Motor neuron (in vitro differentiated cells): ENCODE results near the gene DCP1A. TPM values are rescaled to one million over a fixed set of nuclear protein-coding genes. Genes with fewer than 3 reads are reported as not detected.
"Not testable (repeated sequence)": the region's sequence is repeated elsewhere in the genome, so short reads cannot be mapped to it uniquely, and the experiment has no call there.

ENCODE experiments used
- ATAC-seq, 8 experiments: fragments of 200-7000 bp; cut with Tn5 transposase; replicated peaks in 6 of 8; 2 replicates each; pipeline ENCODE4 v1.8.0; 2021; ENCODE audit warnings: mild to moderate bottlenecking in 8 of 8, moderate library complexity in 8 of 8
- H3K27ac ChIP-seq, 2 donors: fragments of 250-450 bp; sonication (Bioruptor Pico); 2 replicates each; pipeline ENCODE4 v1.9.0; 2021; ENCODE audit warnings: antibody characterized with exemption in 2 of 2, mild to moderate bottlenecking in 2 of 2, moderate library complexity in 1 of 2
- H3K4me1 ChIP-seq, 2 donors: fragments of 250-450 bp; sonication (Bioruptor Pico); replicated peaks in 1 of 2; 2 replicates each; pipeline ENCODE4 v1.6.1; 2021; ENCODE audit warnings: antibody characterized with exemption in 2 of 2, mild to moderate bottlenecking in 2 of 2, moderate library complexity in 1 of 2
- H3K4me3 ChIP-seq, 5 donors: fragments of 250-450 bp; sonication (Bioruptor Pico); 2 replicates each; pipeline ENCODE4 v1.9.0; 2021; ENCODE audit warnings: antibody characterized with exemption in 5 of 5, mild to moderate bottlenecking in 5 of 5, moderate library complexity in 4 of 5
- WGBS, 10 experiments: fragments of 450-650 bp; shearing (Covaris generic); methylation state at CpG; one replicate each; pipeline ENCODE4 v1.0.0; 2022; 5-methylcytosine and 5-hydroxymethylcytosine counted together
- in situ Hi-C, 9 experiments: fragments of 400-800 bp; cut with MboI; loops; one replicate each; pipeline ENCODE4 v1.15.0; 2021; ENCODE audit warnings: low sequenced_read_pairs in 9 of 9, low pct_unique_long_range_greater_than_20kb in 2 of 9; ENCODE audit not compliant: unreplicated experiment in 9 of 9
- total RNA-seq, 8 experiments: library from RNA; unstranded; fragments of 300-600 nt; gene quantifications; 2 replicates each; pipeline versions ENCODE4 v1.2.3 to v1.2.4, GENCODE V29; 2022

Gene DCP1A
- total RNA-seq, 8 experiments from 2014 or later, result 9.9 to 28.7 (median 20.5) TPM

- H3K27ac ChIP-seq, result peak overlapping the region in 1 of 2 donors; percentile 32
- in situ Hi-C loops, result no loop called here
- no peak overlapping the region for H3K4me3 ChIP-seq
- 42 to 100% (median 81%) methylated on average over 2 to 8 of the region's 8 CpGs; no CpG with 5 or more reads in 1 of the 10 experiments for WGBS, 10 experiments
- peaks cover 21 to 23% of the 10 kb centered on the region in 2 donors for H3K4me1 ChIP-seq
- no peak for ATAC-seq
Observed at GRCh38 chr3:53258600-53259426, 88.5 kb downstream of the DCP1A start.

- WGBS, 10 experiments, result 80 to 100% methylated on average over 1 to 2 of the region's 4 CpGs; no CpG with 5 or more reads in 8 of the 10 experiments
- H3K4me3 ChIP-seq, result no peak overlapping the region
- H3K4me1 ChIP-seq, result peaks cover 27 to 32% of the 10 kb centered on the region in 2 donors
- ATAC-seq, result no peak
- no peak overlapping the region for H3K27ac ChIP-seq
- in situ Hi-C loops, result no loop called here
Observed at GRCh38 chr3:53257465-53257864, 89.9 kb downstream of the DCP1A start.

- Histone ChIP-seq H3K4me1 (peaks cover 27 to 32% of the 10 kb centered on the region in 2 donors), H3K4me3 (no peak overlapping the region), H3K27ac (no peak overlapping the region)
- in situ Hi-C loops, result no loop called here
- no peak for ATAC-seq
- 80 to 100% (median 100%) methylated on average over 1 to 4 of the region's 5 CpGs; no CpG with 5 or more reads in 4 of the 10 experiments for WGBS, 10 experiments
Observed at GRCh38 chr3:53256704-53257055, 90.7 kb downstream of the DCP1A start.

- in situ Hi-C loops, result no loop called here
Observed at GRCh38 chr3:53255775-53256703, 91.3 kb downstream of the DCP1A start, which contains the start of gene TKT. TSS of gene TKT (minus strand) at chr3:53256022. CDS start at chr3:53255942, 80 bp downstream.

GRCh38 chr3:53255423-53255774 lies 91.9 kb downstream of the DCP1A start:
- in situ Hi-C loops, result no loop called here
- 0% methylated on average over 4 of the region's 44 CpGs; no CpG with 5 or more reads in 9 of the 10 experiments for WGBS, 10 experiments
- H3K27ac ChIP-seq, result peak overlapping the region; percentile 79 to 88
- peak; percentile 34 to 62 (median 52) for ATAC-seq
- H3K4me3 ChIP-seq, result peak overlapping the region; percentile 62 to 93 (median 81)
- peaks cover 27 to 32% of the 10 kb centered on the region in 2 donors for H3K4me1 ChIP-seq

More at GRCh38 chr3:53255775-53256703, 91.3 kb downstream of the DCP1A start, which contains the start of gene TKT:
- peak; percentile 55 to 75 (median 70) for ATAC-seq
- Histone ChIP-seq H3K27ac (peak within 1 kb of the TSS; percentile 79 to 88), H3K4me3 (peak within 1 kb of the TSS; percentile 62 to 93 (median 81)), H3K4me1 (peaks cover 27 to 32% of the 10 kb centered on the region in 2 donors)
- WGBS, 10 experiments, result 77 to 100% (median 88%) methylated on average over 1 to 7 of the region's 66 CpGs; no CpG with 5 or more reads in 2 of the 10 experiments

GRCh38 chr3:53254509-53255422 lies 92.6 kb downstream of the DCP1A start:
- ATAC-seq, result peak; percentile 18 to 66 (median 56)
- Histone ChIP-seq H3K27ac (peak overlapping the region; percentile 79 to 88), H3K4me3 (peak overlapping the region; percentile 62 to 93 (median 81)), H3K4me1 (peaks cover 27 to 30% of the 10 kb centered on the region in 2 donors)
- 0 to 2% (median 0%) methylated on average over 2 to 7 of the region's 32 CpGs; no CpG with 5 or more reads in 6 of the 10 experiments for WGBS, 10 experiments
- in situ Hi-C loops, result no loop called here

- 20 to 64% (median 40%) methylated on average over 1 to 5 of the region's 7 CpGs; no CpG with 5 or more reads in 5 of the 10 experiments for WGBS, 10 experiments
- in situ Hi-C loops, result no loop called here
- Histone ChIP-seq H3K4me1 (peaks cover 20 to 22% of the 10 kb centered on the region in 2 donors), H3K27ac (peak overlapping the region; percentile 79 to 88), H3K4me3 (peak overlapping the region; percentile 62 to 93 (median 81))
- ATAC-seq, result no peak
Observed at GRCh38 chr3:53253707-53254508, 93.4 kb downstream of the DCP1A start.

GRCh38 chr3:53252947-53253322 lies 94.4 kb downstream of the DCP1A start:
- H3K27ac ChIP-seq, ATAC-seq, H3K4me3 ChIP-seq, in situ Hi-C loops: not testable (repeated sequence)
- peaks cover 11 to 14% of the 10 kb centered on the region in 2 donors for H3K4me1 ChIP-seq
- 53 to 100% (median 87%) methylated on average over 1 to 7 of the region's 8 CpGs; no CpG with 5 or more reads in 1 of the 10 experiments for WGBS, 10 experiments

GRCh38 chr3:53252096-53252946 lies 95.0 kb downstream of the DCP1A start:
- peaks cover 11 to 14% of the 10 kb centered on the region in 2 donors for H3K4me1 ChIP-seq
- peak overlapping the region in 1 of 2 donors; percentile 18 for H3K27ac ChIP-seq
- peak in 1 of 8 experiments; percentile 47 for ATAC-seq
- in situ Hi-C loops, result no loop called here
- 15 to 71% (median 30%) methylated on average over 1 to 10 of the region's 10 CpGs for WGBS, 10 experiments
- no peak overlapping the region for H3K4me3 ChIP-seq

- no peak overlapping the region for H3K27ac ChIP-seq
- in situ Hi-C loops, result no loop called here
- WGBS, 10 experiments, result 20 to 100% (median 88%) methylated on average over 1 to 2 of the region's 4 CpGs; no CpG with 5 or more reads in 5 of the 10 experiments
- ATAC-seq, result no peak
- H3K4me1 ChIP-seq, result peaks cover 11 to 14% of the 10 kb centered on the region in 2 donors
- H3K4me3 ChIP-seq, result no peak overlapping the region
Observed at GRCh38 chr3:53250881-53251605, 96.3 kb downstream of the DCP1A start.
